Right lung (tissue), 10 donors: ENCODE results near the gene RHPN2. TPM values are rescaled to one million over a fixed set of nuclear protein-coding genes. Genes with fewer than 3 reads are reported as not detected.

Experiments
- DNase-seq, 2 donors: peaks; one replicate each; pipeline ENCODE4 v3.0.0-alpha.2; 2013
- long read RNA-seq, 8 donors: transcript quantifications; one replicate each; lab custom pipeline, GENCODE V29; 2026
- polyA plus RNA-seq, 5 donors: library from polyadenylated mRNA; unstranded; fragments of 120-200 nt; gene quantifications; one replicate each; pipeline versions ENCODE4 v1.2.1 to v1.2.3, GENCODE V29; 2013; ENCODE audit warnings: inconsistent platforms in 1 of 5, low replicate concordance in 1 of 5; ENCODE audit not compliant: insufficient read length in 5 of 5, insufficient read depth in 1 of 5

RHPN2 gene
- 1 to 10 TPM; 6.2 to 9.2 (median 8.7) TPM for polyA plus RNA-seq
- long read RNA-seq, donor 1, partial matches to known transcripts: 0 of 3 reads
- long read RNA-seq, donor 1, other reads (novel, unspliced or antisense): 0 of 3 reads
- long read RNA-seq, donor 2: 0 reads
- long read RNA-seq, donor 3: 0 reads
- long read RNA-seq, donor 4, partial matches to known transcripts: 0 of 1 reads
- long read RNA-seq, donor 4, other reads (novel, unspliced or antisense): 0 of 1 reads
- long read RNA-seq, donor 5, partial matches to known transcripts: 11 of 12 reads
- long read RNA-seq, donor 5, other reads (novel, unspliced or antisense): 0 of 12 reads
- long read RNA-seq, donor 6, partial matches to known transcripts: 0 of 2 reads
- long read RNA-seq, donor 6, other reads (novel, unspliced or antisense): 0 of 2 reads
- long read RNA-seq, donor 7, partial matches to known transcripts: 0 of 2 reads
- long read RNA-seq, donor 7, other reads (novel, unspliced or antisense): 0 of 2 reads
- long read RNA-seq, donor 8: 0 reads

DNA sequence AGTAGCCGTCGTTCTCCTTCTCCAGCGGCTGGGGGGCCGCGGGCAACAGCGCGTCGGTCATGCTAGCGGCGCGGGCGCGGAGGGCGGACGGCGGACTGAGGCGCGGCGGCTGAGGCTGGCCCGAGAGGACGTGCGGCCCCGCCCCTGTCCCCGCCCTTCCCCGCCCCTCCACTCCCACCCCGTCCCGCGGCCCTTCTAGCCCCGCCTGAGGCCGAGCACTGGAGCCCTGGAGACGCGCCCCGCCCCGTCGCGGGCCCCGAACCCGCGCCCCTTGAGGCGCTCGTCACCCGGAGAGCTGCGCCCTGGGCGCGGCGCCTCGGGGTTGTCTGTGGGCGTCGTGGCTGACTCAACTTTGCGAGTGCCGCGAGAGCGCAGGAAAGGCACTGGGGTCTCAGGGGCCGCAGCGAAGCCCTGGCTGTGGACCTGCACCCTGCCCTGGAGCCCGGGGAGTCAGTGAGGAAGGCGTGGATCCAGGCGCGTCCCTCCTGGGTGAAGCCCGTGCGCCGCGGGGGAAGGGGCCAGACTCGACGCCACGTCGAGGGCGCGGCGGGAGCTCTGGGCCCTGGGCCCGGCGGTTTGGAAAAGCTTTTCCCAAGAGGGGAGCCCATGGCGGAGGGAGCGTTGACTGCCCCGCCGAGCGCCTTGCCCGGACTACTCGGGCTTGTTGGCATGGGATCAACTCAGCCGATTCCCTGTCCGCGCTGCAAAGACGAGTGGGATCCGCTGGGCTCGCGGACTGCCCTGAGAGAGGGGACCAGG lies at the start of gene RHPN2:
RHPN2 (minus strand) TSS at position 97 of the 759 bp plus-strand sequence; CDS start at position 61, 36 bp downstream.
- DNase-seq: peak; percentile 46 to 54

GRCh38 chr19:33114312-33114711 lies 49.6 kb upstream of the RHPN2 start:
- DNase-seq: no peak

DNA sequence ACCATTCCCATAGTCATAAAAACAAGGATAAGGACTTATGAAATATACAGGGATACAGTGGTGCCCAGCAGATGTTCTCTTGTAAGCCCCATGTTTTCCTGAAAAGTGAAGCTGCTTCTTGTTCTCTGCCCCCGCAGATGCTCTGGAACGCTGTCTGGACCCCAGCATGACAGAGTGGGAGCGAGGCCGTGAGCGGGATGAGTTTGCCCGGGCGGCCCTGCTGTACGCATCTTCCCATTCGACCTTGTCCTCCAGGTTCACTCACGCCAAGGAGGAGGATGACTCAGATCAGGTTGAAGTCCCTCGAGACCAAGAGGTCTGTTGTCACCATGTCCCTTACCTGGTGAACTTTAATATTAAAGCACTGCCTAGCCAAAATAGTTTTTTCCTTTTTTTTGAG lies 46.9 kb upstream of the RHPN2 start:
- no peak for DNase-seq

- peak; percentile 20 to 26 for DNase-seq
Observed at GRCh38 chr19:33110137-33110910, 45.6 kb upstream of the RHPN2 start.

GRCh38 chr19:33108161-33108560 lies 43.5 kb upstream of the RHPN2 start:
- no peak for DNase-seq

GRCh38 chr19:33102893-33103292 lies 38.2 kb upstream of the RHPN2 start:
- DNase-seq: no peak

DNA sequence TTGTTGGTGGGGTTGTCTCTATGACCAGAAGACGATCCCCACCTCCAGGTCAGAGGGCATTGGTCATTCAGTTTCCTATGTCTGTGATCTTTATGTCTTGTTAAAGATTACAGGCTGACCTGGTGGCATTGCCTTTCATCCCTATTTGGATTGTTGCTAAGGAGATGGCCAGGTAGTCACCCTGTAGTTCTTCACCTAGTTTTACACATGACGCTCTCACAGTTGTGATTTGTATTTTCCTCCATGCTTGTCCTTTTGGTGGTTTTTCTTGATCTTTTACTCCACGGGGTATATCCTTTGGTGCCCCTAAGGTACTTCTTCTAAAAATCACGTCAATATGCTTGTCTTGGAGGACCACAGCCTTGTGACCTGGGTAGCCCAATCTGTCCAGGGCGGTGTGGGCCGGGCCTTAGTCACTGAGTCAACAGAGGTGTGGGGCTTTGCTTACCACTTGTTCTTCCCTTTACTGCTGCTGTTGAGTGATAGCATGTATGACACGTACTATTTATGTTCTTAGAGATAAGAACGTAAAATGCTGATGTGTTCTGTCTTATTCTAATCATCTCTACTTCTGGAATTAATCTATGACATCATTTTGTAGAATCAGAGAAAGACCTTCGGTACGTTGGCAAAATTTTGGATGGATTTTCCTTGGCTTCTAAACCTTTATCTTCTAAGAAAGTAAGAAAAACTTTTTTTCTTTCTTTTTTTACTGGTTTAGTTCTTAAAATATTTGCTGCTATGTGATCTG lies 36.4 kb upstream of the RHPN2 start:
- no peak for DNase-seq

GRCh38 chr19:33098055-33098534 lies 33.4 kb upstream of the RHPN2 start:
- no peak for DNase-seq

- DNase-seq: no peak
Observed at GRCh38 chr19:33096005-33096404, 31.3 kb upstream of the RHPN2 start.

DNA sequence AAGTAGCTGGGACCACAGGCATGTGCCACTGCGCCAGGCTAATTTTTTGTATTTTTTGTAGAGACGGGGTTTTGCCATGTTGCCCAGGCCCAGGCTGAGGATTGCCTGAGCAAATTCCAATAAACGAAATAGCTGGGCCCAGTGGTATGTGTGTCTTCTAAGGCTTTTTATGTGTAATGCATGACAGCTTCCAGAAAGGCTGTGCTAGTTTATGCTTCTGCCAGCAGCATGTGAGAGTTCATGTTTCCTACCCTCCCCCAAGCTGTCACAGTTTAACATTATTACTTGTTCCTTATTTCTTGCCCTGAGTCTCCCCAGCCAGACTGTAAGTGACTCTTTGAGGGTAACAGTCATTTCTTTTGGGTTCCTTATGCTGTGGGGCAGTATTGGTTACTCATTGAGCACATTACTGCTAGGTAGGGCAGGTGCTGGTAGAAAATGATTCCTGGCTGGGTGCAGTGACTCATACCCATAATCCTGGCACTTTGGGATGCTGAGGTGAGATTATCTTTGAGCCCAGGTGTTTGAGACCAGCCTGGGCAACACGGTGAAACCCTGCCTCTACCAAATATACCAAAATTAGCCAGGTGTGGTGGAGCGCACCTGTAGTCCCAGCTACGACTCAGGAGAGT lies 29.9 kb upstream of the RHPN2 start:
- no peak for DNase-seq

DNA sequence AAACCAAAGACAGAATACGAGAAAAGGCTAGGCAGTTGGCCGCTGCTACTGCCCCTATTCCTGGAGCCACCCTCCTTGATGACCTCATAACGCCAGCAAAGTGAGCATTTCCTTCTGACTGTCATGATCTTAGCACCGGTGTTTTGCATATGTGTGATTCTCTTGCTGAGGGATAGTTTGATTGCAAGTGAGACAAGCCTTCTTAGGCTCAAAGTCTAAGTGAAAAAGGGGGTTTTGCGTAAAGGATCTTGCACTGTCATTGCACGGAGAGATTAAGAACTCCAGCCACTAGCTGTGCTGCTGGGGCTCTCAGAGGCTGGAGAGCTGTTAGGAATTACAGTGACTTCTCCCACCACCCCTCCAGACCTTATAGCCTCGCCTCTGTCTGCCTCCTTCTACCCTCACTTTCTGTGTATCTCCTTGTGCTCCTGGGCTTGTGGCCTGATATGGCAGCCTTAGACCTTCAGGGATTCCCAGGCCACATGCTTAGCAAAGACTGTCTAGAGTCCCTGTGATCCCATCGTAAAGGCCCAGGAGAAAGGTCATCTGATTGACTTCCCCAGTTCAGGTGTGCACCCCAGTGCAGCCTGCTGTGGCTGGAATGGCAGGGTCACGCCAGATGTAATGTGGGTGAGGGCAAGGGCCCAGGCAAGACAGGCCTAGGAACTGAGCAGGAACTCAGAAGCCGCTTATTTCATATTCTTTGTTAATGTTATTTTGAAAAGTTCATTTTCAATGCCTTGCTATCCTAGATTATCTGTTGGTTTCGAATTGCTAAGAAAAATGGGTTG lies 28.9 kb upstream of the RHPN2 start:
- DNase-seq: no peak

- no peak for DNase-seq
Observed at GRCh38 chr19:33090179-33090578, 25.5 kb upstream of the RHPN2 start.

DNA sequence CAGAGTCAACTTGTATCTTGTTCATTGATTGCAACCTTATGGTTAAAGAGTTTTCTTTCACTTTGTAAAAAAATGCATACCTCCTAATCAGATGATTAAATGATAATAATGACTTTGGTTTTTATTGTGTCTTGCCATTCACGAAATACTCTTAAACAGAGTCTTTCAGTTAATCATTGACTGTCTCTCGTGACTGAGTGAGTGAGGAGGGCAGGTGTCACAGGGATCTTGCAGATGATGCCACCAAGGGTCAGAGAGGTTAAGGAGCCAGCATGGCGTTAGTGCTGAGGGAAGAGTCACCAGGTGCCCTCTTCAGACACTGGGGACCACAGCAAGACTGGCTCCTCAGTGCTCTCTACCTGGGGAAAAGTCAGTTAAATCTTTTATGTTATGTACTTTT lies 24.3 kb upstream of the RHPN2 start:
- no peak for DNase-seq

DNA sequence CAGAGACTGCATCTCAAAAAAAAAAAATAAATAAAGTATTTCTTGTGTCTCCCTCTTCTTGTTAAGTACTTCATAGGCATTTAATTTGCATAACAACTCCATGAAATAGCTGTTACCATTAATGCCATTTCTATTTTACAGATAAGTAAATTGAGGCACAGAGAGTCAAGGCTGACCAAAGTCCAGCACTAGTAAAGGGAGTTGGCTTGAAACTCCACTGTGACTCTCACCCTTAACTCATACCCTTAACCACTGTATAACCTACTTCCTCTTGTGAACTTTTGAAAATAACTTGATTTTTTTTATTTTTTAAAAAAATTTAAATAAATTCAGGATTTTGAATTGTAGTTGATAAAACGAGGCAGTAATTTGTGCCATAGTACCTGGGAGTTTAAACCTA lies 22.3 kb upstream of the RHPN2 start:
- no peak for DNase-seq

DNA sequence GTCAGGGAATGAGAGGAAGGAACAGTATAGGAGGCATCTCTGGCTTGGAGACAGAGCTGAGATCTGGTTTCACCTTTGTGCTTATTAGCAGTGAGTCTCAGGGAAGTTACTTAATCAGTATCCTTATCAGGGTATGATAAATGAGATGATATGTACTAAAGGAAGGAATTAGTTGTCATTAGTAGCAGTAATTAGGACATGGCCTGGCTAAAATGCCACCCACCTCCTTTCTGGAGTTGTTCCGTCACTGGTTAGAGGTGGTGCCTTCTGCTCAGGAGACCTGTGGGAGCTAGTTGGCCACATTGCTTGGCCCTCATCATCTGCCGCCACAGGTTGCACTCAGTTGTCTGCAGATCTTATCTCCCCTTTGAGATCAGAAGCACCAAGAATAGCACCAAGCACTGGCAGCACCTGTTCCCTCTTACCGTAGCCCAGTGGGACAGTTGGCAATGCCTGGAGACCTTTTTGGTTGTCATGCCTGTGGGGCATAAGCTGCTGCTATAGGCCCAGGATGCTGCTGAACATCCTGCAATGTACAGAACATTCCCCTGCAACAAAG lies 21.0 kb upstream of the RHPN2 start:
- DNase-seq: no peak

DNA sequence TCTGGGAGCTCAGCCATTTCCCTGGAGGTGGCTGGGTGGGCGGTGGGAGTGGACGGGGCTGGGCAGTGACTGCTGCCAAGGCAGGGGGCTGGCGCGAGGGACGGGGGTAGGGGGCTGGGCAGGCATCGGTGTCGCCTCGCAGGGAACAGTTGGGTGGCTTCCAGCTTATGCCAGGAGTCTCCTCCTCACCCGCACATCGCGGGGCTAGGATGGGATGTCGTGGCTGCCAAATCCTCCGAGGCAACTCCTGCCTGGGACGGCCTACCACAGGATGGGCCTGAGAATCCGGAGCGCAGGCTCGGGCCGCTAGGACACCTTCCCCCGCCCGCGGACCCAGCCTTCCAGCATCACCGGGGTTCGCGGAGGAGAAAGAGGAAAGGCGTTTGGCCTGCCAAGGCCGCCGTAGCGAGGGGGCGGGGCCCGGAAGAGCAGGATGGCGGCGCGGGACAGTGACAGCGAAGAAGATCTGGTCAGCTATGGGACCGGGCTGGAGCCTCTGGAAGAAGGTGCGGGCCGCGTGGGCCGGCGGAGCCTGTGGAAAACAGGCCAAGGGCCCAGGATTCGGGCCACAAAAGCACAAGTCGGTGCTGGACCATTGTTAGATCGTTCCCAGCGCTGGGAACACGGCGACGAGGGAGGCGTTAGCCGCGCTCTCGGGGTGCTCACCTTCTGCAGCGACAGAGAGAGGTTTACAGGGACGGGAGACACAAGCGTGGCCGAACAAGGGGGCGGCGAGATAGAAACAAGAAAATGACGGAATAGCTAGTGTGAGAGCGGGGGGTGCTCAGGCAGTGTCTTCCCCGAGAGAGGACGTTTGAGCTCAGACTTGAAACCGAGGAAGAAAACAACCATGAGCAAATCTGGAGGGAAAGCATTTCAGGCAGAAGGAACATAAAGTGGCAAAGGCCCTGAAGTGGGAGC lies 16.3 kb upstream of the RHPN2 start, which contains the start of gene GPATCH1:
GPATCH1 (plus strand) TSS at position 421 of the 921 bp plus-strand sequence; CDS start at position 434, 13 bp downstream.
- DNase-seq: peak; percentile 85 to 86

GRCh38 chr19:33075519-33075918 lies 10.8 kb upstream of the RHPN2 start:
- DNase-seq: no peak

DNA sequence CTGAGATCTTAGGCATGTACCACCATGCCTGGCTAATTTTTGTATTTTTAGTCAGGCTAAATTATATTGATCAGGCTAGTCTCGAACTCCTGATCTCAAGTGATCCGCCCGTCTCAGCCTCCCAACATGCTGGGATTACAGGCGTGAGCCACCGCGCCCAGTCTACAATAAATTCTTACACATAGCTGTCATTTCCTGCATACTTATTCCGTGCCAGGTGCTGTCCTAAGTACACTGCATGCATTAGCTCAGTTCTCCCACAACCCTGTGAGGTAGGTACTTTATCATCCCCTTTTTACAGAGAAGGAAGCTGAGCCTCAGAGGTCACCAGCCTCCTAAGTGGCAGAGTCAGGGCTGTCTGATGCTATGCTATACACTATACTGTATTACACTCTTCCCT lies 7.2 kb upstream of the RHPN2 start:
- no peak for DNase-seq
